IPS DF 6.9 (cell line): Measurements from ENCODE around the gene METTL15.

Source experiments
- DNase-seq: peaks from one replicate; pipeline ENCODE4 v3.0.0-alpha.2; 2013; ENCODE audit warnings: low read depth, low spot score
- H3K27ac ChIP-seq: one replicate; pipeline ENCODE4 v1.5.1; 2013; ENCODE audit warnings: low read length, control low read depth
- H3K27me3 ChIP-seq: 2 replicates; pipeline ENCODE4 v1.6.1; 2013; ENCODE audit warnings: mild to moderate bottlenecking, low read length; ENCODE audit not compliant: control insufficient read depth, insufficient read depth
- H3K36me3 ChIP-seq: 2 replicates; pipeline ENCODE4 v1.6.1; 2013; ENCODE audit warnings: low read length; ENCODE audit not compliant: control insufficient read depth, insufficient read depth
- H3K4me1 ChIP-seq: 2 replicates; pipeline ENCODE4 v1.6.1; 2013; ENCODE audit warnings: low read length; ENCODE audit not compliant: control insufficient read depth, insufficient read depth
- H3K4me3 ChIP-seq: 2 replicates; pipeline ENCODE4 v1.5.1; 2013; ENCODE audit warnings: mild to moderate bottlenecking, low read length
- H3K9me3 ChIP-seq: 2 replicates; pipeline ENCODE4 v1.6.1; 2013; ENCODE audit warnings: low read length, inconsistent platforms; ENCODE audit not compliant: control insufficient read depth, insufficient read depth
- WGBS: extraction: QIAGEN DNeasy Blood & Tissue Kit; methylation state at CpG from one replicate; pipeline ENCODE4 v1.1.7; 2013; ENCODE audit warnings: mixed read lengths, missing lambda C conversion rate; ENCODE audit not compliant: insufficient read length, insufficient coverage; 5-methylcytosine and 5-hydroxymethylcytosine counted together

Gene METTL15

DNA sequence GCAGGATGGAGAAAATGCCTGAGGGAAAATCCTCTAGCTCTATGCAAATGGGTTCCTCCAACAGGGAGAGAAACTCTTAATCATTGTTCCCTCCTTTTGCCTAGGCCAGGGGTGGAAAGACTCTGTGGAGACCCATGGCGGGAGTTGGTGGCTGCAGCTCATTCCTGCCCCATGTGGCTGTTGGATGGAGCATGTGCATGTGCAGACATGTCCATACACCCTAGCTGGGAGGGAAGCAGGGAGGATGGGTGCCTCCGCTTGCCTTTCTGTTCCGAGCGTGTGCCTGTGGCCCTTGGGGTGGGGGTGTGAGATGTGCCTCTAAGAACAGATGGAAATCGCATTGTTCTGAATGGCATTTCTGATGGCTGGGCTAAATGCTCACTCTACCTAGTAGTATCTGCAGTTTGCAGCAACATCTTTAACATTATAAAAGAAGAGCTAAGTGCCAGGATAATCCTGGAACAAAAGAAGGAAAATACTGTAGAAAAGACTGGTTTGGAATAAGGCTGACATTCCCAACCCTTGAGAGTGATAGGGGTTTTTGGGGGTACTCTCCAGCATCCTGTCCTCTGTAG is 31.7 kb downstream of the METTL15 start:
- H3K27ac ChIP-seq: no peak overlapping the region
- no peak overlapping the region for H3K4me3 ChIP-seq
- no peaks in the 10 kb centered on the region for H3K4me1 ChIP-seq
- H3K9me3 ChIP-seq: peaks cover 12% of the 10 kb centered on the region
- DNase-seq: no peak
- H3K27me3 ChIP-seq: no peaks in the 10 kb centered on the region
- H3K36me3 ChIP-seq: peaks cover 5% of the 10 kb centered on the region; the same call in 1 of the 2 replicates
- WGBS: no CpG with 5 or more reads among the region's 5 CpGs

DNA sequence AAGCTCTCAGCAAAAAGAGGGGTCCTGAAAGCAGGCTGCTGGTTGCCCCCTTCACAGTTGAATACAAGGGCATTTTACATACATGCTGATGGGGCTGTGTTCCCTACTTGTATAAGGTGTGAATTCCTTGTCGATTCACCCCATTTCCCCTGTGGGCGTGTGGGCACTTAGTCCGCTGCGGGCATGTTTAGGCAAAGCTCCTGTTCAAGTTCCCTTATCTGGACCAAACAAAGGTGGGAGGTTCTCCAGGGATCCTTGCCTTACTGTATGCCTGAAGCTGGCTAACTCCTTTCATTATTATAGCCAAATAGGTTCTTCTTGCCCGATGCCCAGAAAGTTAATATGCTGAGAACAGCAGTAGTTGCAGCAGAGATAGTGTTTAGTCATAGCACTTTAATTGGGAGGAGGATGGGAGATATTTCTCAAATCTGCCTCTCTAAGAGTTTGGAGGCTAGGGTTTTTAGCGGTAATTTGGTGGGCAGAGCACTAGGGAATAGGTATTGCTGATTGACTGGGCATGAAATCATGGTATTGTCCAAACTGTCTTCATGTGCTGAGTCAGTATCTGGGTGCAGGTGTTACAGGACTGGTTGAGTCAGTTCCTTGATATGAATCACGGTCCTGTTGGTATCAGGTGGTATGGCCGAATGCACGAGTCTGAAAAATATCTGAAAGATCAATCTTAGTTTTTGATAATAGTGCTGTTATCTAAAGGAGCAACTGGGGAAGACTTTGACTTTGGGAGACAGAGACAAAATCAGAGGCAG is 32.7 kb downstream of the METTL15 start:
- Histone ChIP-seq H3K27me3 (no peaks in the 10 kb centered on the region), H3K4me3 (no peak overlapping the region), H3K4me1 (no peaks in the 10 kb centered on the region), H3K27ac (no peak overlapping the region), H3K9me3 (peaks cover 12% of the 10 kb centered on the region), H3K36me3 (peaks cover 5% of the 10 kb centered on the region; the same call in 1 of the 2 replicates)
- DNase-seq: no peak
- no CpG with 5 or more reads among the region's 9 CpGs for WGBS

DNA sequence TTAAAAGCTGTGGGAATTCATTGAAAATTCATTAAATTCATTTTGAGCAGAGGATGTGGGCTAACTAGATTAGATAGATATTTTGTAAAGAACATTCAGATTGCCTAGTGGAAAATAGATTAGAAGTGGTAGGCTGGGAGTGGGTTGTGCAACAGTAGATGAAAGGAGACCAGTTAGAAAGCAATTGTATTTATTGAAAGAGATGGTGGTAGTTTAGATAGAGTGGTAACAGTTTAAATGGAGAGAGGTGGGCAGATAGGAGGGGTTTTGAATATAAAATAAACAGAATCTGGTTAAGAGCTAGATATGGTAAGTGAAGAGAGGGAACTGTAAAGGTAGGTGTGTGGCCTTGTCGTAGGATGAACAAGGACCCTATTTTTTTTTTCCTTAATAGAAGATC is 34.5 kb downstream of the METTL15 start:
- no peaks in the 10 kb centered on the region for H3K4me1 ChIP-seq
- DNase-seq: no peak
- H3K36me3 ChIP-seq: peaks cover 5% of the 10 kb centered on the region; the same call in 1 of the 2 replicates
- no CpG with 5 or more reads among the region's 1 CpG for WGBS
- peaks cover 12% of the 10 kb centered on the region for H3K9me3 ChIP-seq
- H3K27me3 ChIP-seq: no peaks in the 10 kb centered on the region
- no peak overlapping the region for H3K4me3 ChIP-seq
- no peak overlapping the region for H3K27ac ChIP-seq

DNA sequence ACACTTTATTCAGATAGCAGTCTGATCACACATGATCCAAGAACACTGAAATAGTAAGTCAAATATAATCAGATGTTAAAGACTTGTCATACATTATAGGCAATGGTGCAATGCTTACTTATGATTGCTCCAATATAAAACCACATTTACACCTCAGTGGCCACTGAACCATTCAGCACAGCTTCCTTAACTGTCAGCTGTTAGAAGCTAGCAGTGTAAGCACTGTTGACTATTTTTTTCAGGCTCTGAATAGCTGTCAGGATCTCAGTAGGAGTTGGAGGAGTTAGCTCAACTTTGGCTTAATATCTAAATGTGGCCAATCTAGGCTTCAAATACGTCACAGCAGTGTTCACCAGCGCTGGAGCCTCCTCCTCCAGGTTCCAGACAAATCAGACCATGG is 36.6 kb downstream of the METTL15 start:
- Histone ChIP-seq H3K4me1 (no peaks in the 10 kb centered on the region), H3K9me3 (peaks cover 6% of the 10 kb centered on the region), H3K27ac (no peak overlapping the region), H3K27me3 (no peaks in the 10 kb centered on the region), H3K36me3 (peaks cover 2% of the 10 kb centered on the region; the same call in 1 of the 2 replicates), H3K4me3 (no peak overlapping the region)
- no CpG with 5 or more reads among the region's 2 CpGs for WGBS
- DNase-seq: no peak

DNA sequence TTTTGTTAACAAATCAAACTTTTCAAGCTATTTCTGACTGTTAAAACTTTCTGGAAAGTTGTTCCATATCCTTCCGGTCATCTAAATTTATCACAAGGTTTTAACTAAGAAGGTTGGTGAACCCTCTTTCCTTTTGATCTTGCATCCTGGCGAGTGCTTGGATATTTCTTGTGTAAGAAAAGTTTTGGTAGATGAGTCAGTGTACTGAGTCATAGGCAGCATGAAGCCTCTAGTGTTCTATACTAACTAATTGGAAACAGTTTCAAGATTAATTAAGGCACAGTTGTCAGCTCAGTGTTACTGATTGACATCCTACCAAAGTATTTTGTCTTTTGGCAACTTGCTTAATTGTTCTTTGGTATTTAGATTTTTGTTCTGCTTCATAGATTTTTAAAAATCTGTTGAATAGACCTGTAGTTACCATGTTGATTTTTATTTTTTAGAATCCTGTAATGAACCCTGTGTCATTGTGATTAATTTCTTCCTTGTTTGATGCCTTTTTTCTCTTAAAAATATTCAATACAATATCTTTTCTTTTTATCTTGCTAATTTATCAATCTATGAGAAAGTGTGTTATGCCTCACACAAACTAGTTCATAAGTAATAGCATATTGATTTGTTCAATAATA is 38.0 kb downstream of the METTL15 start:
- H3K4me1 ChIP-seq: no peaks in the 10 kb centered on the region
- H3K36me3 ChIP-seq: no peaks in the 10 kb centered on the region
- no peaks in the 10 kb centered on the region for H3K27me3 ChIP-seq
- no peak overlapping the region for H3K4me3 ChIP-seq
- no peak overlapping the region for H3K27ac ChIP-seq
- no peak for DNase-seq
- no CpG with 5 or more reads among the region's 2 CpGs for WGBS
- H3K9me3 ChIP-seq: no peaks in the 10 kb centered on the region

DNA sequence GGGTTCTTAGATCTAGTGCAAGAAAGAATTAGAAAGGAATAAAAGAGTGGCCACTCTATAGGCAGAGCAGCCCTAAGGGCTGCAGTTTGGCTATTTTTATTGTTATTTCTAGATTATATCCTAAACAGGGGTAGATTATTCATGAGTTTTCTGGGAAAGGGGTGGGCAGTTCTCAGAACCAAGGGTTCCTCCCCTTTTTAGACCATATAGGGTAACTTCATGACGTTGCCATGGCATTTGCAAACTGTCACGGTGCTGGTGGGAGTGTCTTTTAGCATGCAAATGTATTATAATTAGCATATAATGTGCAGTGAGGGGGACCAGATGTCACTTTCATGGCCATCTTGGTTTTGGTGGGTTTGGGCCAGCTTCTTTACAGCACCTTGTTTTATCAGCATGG is 44.6 kb downstream of the METTL15 start:
- Histone ChIP-seq H3K36me3 (no peaks in the 10 kb centered on the region; the same call in 1 of the 2 replicates), H3K4me1 (no peaks in the 10 kb centered on the region; the same call in 1 of the 2 replicates), H3K9me3 (no peaks in the 10 kb centered on the region), H3K4me3 (no peak overlapping the region), H3K27me3 (no peaks in the 10 kb centered on the region), H3K27ac (no peak overlapping the region)
- no peak for DNase-seq
- no CpG with 5 or more reads among the region's 2 CpGs for WGBS

DNA sequence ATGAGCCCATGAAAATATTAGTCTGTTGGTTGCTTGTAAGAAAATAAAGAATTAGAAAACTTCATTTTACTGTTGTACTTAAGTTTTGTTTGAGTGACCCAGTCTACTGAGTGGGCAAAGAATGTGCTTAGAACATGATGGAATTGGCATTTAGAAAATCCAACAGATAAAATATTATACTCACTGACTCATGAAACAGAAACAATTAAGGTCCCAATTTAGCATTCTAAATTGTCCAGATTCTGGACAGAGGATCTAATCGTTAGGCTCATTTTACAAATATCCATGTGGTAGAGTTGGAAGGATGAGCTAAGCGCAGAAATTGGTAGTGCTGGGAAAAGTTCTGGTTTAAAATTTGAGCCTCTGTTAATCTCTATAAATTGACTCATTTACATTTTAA is 45.4 kb downstream of the METTL15 start:
- Histone ChIP-seq H3K27me3 (no peaks in the 10 kb centered on the region), H3K36me3 (no peaks in the 10 kb centered on the region; the same call in 1 of the 2 replicates), H3K4me3 (no peak overlapping the region), H3K9me3 (no peaks in the 10 kb centered on the region), H3K4me1 (no peaks in the 10 kb centered on the region; the same call in 1 of the 2 replicates), H3K27ac (no peak overlapping the region)
- DNase-seq: no peak
- no CpG with 5 or more reads among the region's 2 CpGs for WGBS

DNA sequence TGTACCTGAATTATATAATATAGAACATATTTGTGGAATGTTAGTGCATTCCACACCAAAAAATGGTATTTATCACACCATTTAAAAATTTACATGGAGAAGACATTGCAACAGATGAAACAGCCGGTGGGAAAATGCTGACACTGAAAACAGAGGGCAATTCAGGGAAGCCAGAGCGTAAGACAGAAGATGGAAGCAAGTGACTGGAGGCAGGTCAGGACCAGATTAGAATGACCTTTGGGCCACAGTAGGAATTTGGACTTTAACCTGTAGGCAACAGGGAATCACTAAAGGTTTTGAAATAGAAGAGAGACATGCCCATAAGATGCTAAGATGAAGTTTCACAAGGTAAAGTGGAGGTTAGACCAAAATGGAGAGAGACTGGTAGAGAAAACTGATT is 60.5 kb downstream of the METTL15 start:
- no peak for DNase-seq
- Histone ChIP-seq H3K27me3 (no peaks in the 10 kb centered on the region), H3K4me3 (no peak overlapping the region), H3K36me3 (no peaks in the 10 kb centered on the region), H3K27ac (no peak overlapping the region), H3K4me1 (no peaks in the 10 kb centered on the region), H3K9me3 (no peaks in the 10 kb centered on the region)
- no CpG with 5 or more reads among the region's 2 CpGs for WGBS

DNA sequence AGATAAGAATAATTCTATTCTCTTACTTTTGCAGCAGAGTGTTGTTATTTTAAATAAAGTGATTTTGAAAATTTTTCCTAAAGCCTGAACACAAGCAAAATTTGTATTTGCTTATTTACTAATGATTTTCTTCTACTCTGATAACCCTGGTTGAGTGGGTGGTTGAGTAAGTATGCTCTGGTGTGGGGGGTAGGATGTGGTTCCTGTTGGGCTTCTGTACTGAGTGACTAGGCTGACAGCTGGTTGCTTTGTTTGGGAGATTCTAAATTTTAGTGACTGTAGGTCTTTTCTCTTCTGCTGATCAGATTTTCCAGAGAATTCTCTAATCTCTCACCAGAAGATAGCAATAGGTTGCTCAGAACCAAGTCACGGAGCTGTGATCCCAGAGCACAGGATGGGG is 61.6 kb downstream of the METTL15 start:
- DNase-seq: no peak
- Histone ChIP-seq H3K27me3 (no peaks in the 10 kb centered on the region), H3K9me3 (no peaks in the 10 kb centered on the region), H3K4me1 (no peaks in the 10 kb centered on the region), H3K4me3 (no peak overlapping the region), H3K27ac (no peak overlapping the region), H3K36me3 (no peaks in the 10 kb centered on the region)
- WGBS: no CpG with 5 or more reads among the region's 1 CpG

DNA sequence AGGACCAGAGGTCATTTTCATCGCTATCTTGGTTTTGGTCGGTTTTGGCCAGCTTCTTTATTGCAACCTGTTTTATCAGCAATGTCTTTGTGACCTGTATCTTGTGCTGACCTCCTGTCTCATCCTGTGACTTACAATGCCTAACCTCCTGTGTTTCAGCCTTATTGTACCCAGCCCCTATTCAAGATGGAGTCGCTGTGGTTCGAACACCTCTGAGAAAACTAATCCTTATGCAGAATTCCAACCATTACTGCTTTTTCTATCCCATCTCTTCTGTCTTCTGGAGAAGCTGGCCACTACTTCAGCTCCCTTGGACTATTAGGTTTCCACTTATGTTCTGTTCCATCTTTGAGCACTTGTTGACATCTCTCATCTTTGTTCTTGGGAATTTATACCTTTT is 62.6 kb downstream of the METTL15 start:
- H3K4me3 ChIP-seq: no peak overlapping the region
- no peak overlapping the region for H3K27ac ChIP-seq
- no peak for DNase-seq
- H3K4me1 ChIP-seq: no peaks in the 10 kb centered on the region
- no peaks in the 10 kb centered on the region for H3K9me3 ChIP-seq
- no CpG with 5 or more reads among the region's 4 CpGs for WGBS
- H3K27me3 ChIP-seq: no peaks in the 10 kb centered on the region
- H3K36me3 ChIP-seq: no peaks in the 10 kb centered on the region
